MM.1S (cell line): ENCODE results near the gene ST6GALNAC6.

Experiments
- EZH2 ChIP-seq: fragments of 300-600 bp; sonication (generic); optimal IDR thresholded peaks from 2 replicates; pipeline ENCODE3; 2017; ENCODE audit warnings: low read depth, mild to moderate bottlenecking, antibody characterized with exemption, low read length, mixed read lengths
- EZH2phosphoT487 ChIP-seq: fragments of 300-600 bp; sonication (generic); IDR thresholded peaks from 2 replicates; pipeline ENCODE4 v1.6.1; 2018; ENCODE audit warnings: antibody characterized with exemption, low read length
- TF ChIP-seq, protein P1 (sequence below): fragments of 300-600 bp; sonication (generic); IDR thresholded peaks from 2 replicates; pipeline ENCODE4 v1.5.1; 2016; ENCODE audit warnings: antibody characterized with exemption, low read length, mixed read lengths

DNA sequence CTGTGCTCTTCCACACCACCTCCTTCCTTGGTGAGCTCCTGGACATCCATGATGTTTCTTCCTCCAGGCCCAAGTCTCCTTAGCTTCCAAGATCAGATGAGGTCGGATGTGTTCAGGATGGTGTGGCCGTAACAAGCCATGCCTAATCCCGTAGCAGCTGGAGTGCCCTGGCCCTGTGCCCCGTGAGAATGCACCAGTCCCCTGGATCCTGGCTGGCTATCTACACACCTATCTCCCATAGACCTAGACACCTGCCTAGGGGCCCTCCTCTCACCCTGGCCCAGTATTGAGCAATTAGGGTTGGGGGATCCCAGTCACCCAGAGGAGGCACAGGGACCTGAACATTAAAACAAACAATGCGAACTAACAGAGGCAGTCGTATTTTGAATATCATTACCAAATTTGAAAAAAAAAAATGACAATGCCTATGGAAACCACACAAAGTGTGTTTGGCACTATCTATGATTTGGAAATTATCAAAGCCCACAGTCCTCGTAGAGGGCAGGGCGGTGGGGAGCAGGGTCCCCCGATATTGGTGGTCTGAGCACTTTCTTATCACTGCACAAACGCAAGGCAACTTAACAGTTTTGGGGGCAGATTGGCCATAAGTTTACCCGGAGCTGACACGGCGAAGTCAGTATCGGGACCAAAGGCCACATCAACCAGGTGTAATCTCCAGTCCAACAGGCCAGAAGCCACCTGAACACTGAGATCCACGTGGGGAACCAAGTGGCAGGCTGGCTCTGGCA lies 58.1 kb downstream of the ST6GALNAC6 start:
- TF ChIP-seq, protein P1, sequence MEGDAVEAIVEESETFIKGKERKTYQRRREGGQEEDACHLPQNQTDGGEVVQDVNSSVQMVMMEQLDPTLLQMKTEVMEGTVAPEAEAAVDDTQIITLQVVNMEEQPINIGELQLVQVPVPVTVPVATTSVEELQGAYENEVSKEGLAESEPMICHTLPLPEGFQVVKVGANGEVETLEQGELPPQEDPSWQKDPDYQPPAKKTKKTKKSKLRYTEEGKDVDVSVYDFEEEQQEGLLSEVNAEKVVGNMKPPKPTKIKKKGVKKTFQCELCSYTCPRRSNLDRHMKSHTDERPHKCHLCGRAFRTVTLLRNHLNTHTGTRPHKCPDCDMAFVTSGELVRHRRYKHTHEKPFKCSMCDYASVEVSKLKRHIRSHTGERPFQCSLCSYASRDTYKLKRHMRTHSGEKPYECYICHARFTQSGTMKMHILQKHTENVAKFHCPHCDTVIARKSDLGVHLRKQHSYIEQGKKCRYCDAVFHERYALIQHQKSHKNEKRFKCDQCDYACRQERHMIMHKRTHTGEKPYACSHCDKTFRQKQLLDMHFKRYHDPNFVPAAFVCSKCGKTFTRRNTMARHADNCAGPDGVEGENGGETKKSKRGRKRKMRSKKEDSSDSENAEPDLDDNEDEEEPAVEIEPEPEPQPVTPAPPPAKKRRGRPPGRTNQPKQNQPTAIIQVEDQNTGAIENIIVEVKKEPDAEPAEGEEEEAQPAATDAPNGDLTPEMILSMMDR, result no peak
- TF ChIP-seq EZH2, result no peak
- TF ChIP-seq EZH2phosphoT487, result no peak
